HEK293 (cell line): Measurements from ENCODE around the gene GLRX.

Source experiments
- CTCF ChIA-PET: fragments of 350-600 bp; formaldehyde crosslinking; extraction: SDS; loops from one replicate; lab custom pipeline; 2021; ENCODE audit warnings: antibody characterized with exemption; lab: Yijun Ruan, JAX
- POLR2A ChIA-PET: fragments of 300-600 bp; formaldehyde crosslinking; extraction: SDS; loops from one replicate; lab custom pipeline; 2020; ENCODE audit warnings: antibody characterized with exemption, inconsistent platforms; lab: Yijun Ruan, JAX
- H3K27ac ChIP-seq: fragments of 200-500 bp; sonication (Bioruptor generic); 2 replicates; pipeline ENCODE4 v1.5.1; 2014; ENCODE audit warnings: low read depth, low read length, control low read depth, inconsistent platforms; ENCODE audit errors: extremely low read depth
- H3K36me3 ChIP-seq, 2 experiments: fragments of 200-500 bp in 1 of 2; sonication (Bioruptor generic) in 1 of 2; 1 replicate in 1 of 2; 2 replicates in 1 of 2; pipeline ENCODE4 v1.5.1; 2014 to 2017; ENCODE audit warnings: inconsistent platforms in 2 of 2, low read length in 2 of 2; ENCODE audit not compliant: control insufficient read depth in 2 of 2, insufficient read depth in 1 of 2
- H3K4me1 ChIP-seq: fragments of 200-500 bp; sonication (Bioruptor generic); 2 replicates; pipeline ENCODE4 v1.5.1; 2014; ENCODE audit warnings: mild to moderate bottlenecking, low read length, inconsistent platforms; ENCODE audit not compliant: control insufficient read depth, insufficient read depth
- H3K4me3 ChIP-seq: 2 replicates; pipeline ENCODE4 v1.5.1; 2011; ENCODE audit warnings: low read depth, mild to moderate bottlenecking, control low read depth, low read length, moderate library complexity
- H3K9me3 ChIP-seq: fragments of 200-500 bp; sonication (Bioruptor generic); 2 replicates; pipeline ENCODE4 v1.5.1; 2014; ENCODE audit warnings: low read depth, low read length, inconsistent platforms; ENCODE audit not compliant: control insufficient read depth, insufficient read depth
- ATF2 ChIP-seq: fragments of 450-650 bp; formaldehyde crosslinking; IDR thresholded peaks from 2 replicates; pipeline ENCODE4 v1.5.1; 2016; ENCODE audit warnings: missing biosample characterization, missing genetic modification characterization, low read depth
- MEIS1 ChIP-seq: sonication (generic); formaldehyde crosslinking; IDR thresholded peaks from 2 replicates; pipeline ENCODE4 v1.8.1; 2022; ENCODE audit warnings: missing genetic modification reagents, mild to moderate bottlenecking, borderline replicate concordance
- OSR2 ChIP-seq: fragments of 450-650 bp; formaldehyde crosslinking; IDR thresholded peaks from 2 replicates; pipeline ENCODE4 v1.5.1; 2016; ENCODE audit warnings: missing biosample characterization, missing genetic modification characterization
- SCRT2 ChIP-seq: fragments of 450-650 bp; formaldehyde crosslinking; IDR thresholded peaks from 2 replicates; pipeline ENCODE4 v1.5.1; 2016; ENCODE audit warnings: missing biosample characterization, missing genetic modification characterization
- ZBTB17 ChIP-seq: fragments of 450-650 bp; formaldehyde crosslinking; IDR thresholded peaks from 2 replicates; pipeline ENCODE4 v1.5.1; 2016; ENCODE audit warnings: missing biosample characterization, missing genetic modification characterization
- ZBTB20 ChIP-seq: fragments of 450-650 bp; formaldehyde crosslinking; IDR thresholded peaks from 2 replicates; pipeline ENCODE4 v1.5.1; 2016; ENCODE audit warnings: missing biosample characterization, missing genetic modification characterization
- ZBTB48 ChIP-seq: fragments of 450-650 bp; formaldehyde crosslinking; IDR thresholded peaks from 2 replicates; pipeline ENCODE4 v1.5.1; 2016; ENCODE audit warnings: missing biosample characterization, missing genetic modification characterization
- ZNF175 ChIP-seq: fragments of 450-650 bp; formaldehyde crosslinking; IDR thresholded peaks from 2 replicates; pipeline ENCODE4 v1.5.1; 2016; ENCODE audit warnings: missing biosample characterization, missing genetic modification characterization
- ZNF23 ChIP-seq: fragments of 450-650 bp; formaldehyde crosslinking; IDR thresholded peaks from 2 replicates; pipeline ENCODE4 v1.5.1; 2016; ENCODE audit warnings: missing biosample characterization, missing genetic modification characterization, borderline replicate concordance
- ZNF311 ChIP-seq: fragments of 450-650 bp; formaldehyde crosslinking; IDR thresholded peaks from 2 replicates; pipeline ENCODE4 v1.5.1; 2017; ENCODE audit warnings: missing biosample characterization, missing genetic modification characterization, borderline replicate concordance
- ZNF335 ChIP-seq: fragments of 450-650 bp; formaldehyde crosslinking; conservative IDR thresholded peaks from 2 replicates; pipeline ENCODE4 v1.5.1; 2016; ENCODE audit warnings: missing biosample characterization, missing genetic modification characterization
- ZNF366 ChIP-seq: fragments of 450-650 bp; formaldehyde crosslinking; conservative IDR thresholded peaks from 2 replicates; pipeline ENCODE4 v1.5.1; 2016; ENCODE audit warnings: missing biosample characterization, missing genetic modification characterization
- ZNF426 ChIP-seq: fragments of 450-650 bp; formaldehyde crosslinking; IDR thresholded peaks from 2 replicates; pipeline ENCODE4 v1.5.1; 2017; ENCODE audit warnings: missing biosample characterization, missing genetic modification characterization, mild to moderate bottlenecking, inconsistent platforms, moderate library complexity
- ZNF433 ChIP-seq: fragments of 450-650 bp; formaldehyde crosslinking; IDR thresholded peaks from 2 replicates; pipeline ENCODE4 v1.5.1; 2016; ENCODE audit warnings: missing biosample characterization, missing genetic modification characterization, low read depth
- ZNF514 ChIP-seq: fragments of 450-650 bp; formaldehyde crosslinking; IDR thresholded peaks from 2 replicates; pipeline ENCODE4 v1.5.1; 2016; ENCODE audit warnings: missing biosample characterization, missing genetic modification characterization
- ZNF623 ChIP-seq: fragments of 450-650 bp; formaldehyde crosslinking; IDR thresholded peaks from 2 replicates; pipeline ENCODE4 v1.5.1; 2016; ENCODE audit warnings: missing biosample characterization, missing genetic modification characterization
- ZNF639 ChIP-seq: fragments of 450-650 bp; formaldehyde crosslinking; IDR thresholded peaks from 2 replicates; pipeline ENCODE4 v1.5.1; 2016; ENCODE audit warnings: missing biosample characterization, missing genetic modification characterization
- ZNF768 ChIP-seq: fragments of 450-650 bp; formaldehyde crosslinking; IDR thresholded peaks from 2 replicates; pipeline ENCODE4 v1.5.1; 2018; ENCODE audit warnings: missing biosample characterization, mild to moderate bottlenecking, missing genetic modification characterization

The GLRX gene

GRCh38 chr5:95821110-95822021, 1.2 kb downstream of the GLRX start:
- no peak overlapping the region for H3K27ac ChIP-seq
- H3K9me3 ChIP-seq = no peaks in the 10 kb centered on the region
- no peak for TF ChIP-seq ZBTB20
- TF ChIP-seq ZNF23 (tag by site-specific recombination) = no peak
- peak; percentile 84 for TF ChIP-seq ZBTB17 (tag by site-specific recombination)
- TF ChIP-seq ZBTB48 = peak; percentile 57; the same call in 1 of the 2 replicates
- peaks cover 0 to 11% of the 10 kb centered on the region in 2 experiments; a peak in 1 of 3 replicates for H3K36me3 ChIP-seq
- peaks cover 17% of the 10 kb centered on the region for H3K4me1 ChIP-seq
- POLR2A ChIA-PET = interaction anchor here (1.7 to 3.7 kb wide), 3 partner anchors 11 to 40 kb away, joined by 7 to 31 read pairs (median 8); no protein-coding TSS in a partner anchor
- CTCF ChIA-PET = interaction anchor here (0.9 to 1.8 kb wide), 4 partner anchors 10 to 177 kb away, joined by 3 to 5 read pairs (median 4); partner anchors contain the start of gene RHOBTB3
- peak overlapping the region; percentile 74 for H3K4me3 ChIP-seq

- Histone ChIP-seq H3K27ac (no peak overlapping the region), H3K4me1 (peaks cover 10% of the 10 kb centered on the region), H3K9me3 (no peaks in the 10 kb centered on the region), H3K36me3 (peaks cover 0 to 32% of the 10 kb centered on the region in 2 experiments; a peak in 1 of 3 replicates), H3K4me3 (no peak overlapping the region)
- CTCF ChIA-PET = interaction anchor here (1.7 kb wide), 1 partner anchor 37 kb away, joined by 4 read pairs; no protein-coding TSS in a partner anchor
- TF ChIP-seq ZNF335 (tag by site-specific recombination) (no peak), ZNF768 (tag by site-specific recombination) (no peak), ZNF623 (tag by site-specific recombination) (peak; percentile 94)
- TF ChIP-seq, all 188 proteins: peak for 1
- POLR2A ChIA-PET = interaction anchor here (2.9 kb wide), 1 partner anchor 172 kb away, joined by 6 read pairs; the partner anchor contains the start of gene RFESD
Observed at GRCh38 chr5:95818181-95819147, 4.1 kb downstream of the GLRX start.

GRCh38 chr5:95817430-95817829, 5.1 kb downstream of the GLRX start:
- ChIA-PET POLR2A (interaction anchor here (2.9 kb wide), 1 partner anchor 171 kb away, joined by 6 read pairs; the partner anchor contains the start of gene RFESD), CTCF (interaction anchor here (1.1 kb wide), 1 partner anchor 36 kb away, joined by 5 read pairs; no protein-coding TSS in a partner anchor)
- H3K36me3 ChIP-seq = peaks cover 0 to 32% of the 10 kb centered on the region in 2 experiments; a peak in 1 of 3 replicates
- 0 out of 2 replicates have a peak, but pooled peaks have one; percentile 13 for TF ChIP-seq SCRT2 (tag by site-specific recombination)
- no peak for TF ChIP-seq ZNF175 (tag by site-specific recombination)
- no peak for TF ChIP-seq ZNF514 (tag by site-specific recombination)
- no peaks in the 10 kb centered on the region for H3K9me3 ChIP-seq
- no peak overlapping the region for H3K4me3 ChIP-seq
- no peak overlapping the region for H3K27ac ChIP-seq
- peaks cover 3% of the 10 kb centered on the region for H3K4me1 ChIP-seq

DNA sequence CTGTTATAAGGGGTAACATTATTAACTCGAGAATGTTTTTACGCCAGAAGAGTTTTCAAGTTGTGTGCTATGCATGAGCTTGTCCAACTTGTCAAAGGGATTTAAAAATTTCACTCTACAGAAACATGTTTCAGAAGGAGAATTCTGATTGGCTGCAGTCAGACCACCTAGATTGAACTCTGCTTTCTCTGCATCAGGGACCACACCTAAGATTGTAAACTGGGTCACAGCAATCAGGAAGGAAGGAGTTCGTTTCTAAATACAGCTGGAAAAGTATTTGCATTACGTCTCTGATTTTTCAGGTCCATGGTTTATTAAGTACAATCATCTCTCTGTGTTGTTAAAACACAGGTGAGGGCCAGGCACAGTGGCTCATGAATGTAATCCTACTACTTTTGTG, 5.8 kb downstream of the GLRX start:
- Histone ChIP-seq H3K9me3 (no peaks in the 10 kb centered on the region), H3K27ac (no peak overlapping the region), H3K36me3 (peaks cover 0 to 32% of the 10 kb centered on the region in 2 experiments; a peak in 1 of 3 replicates), H3K4me3 (no peak overlapping the region), H3K4me1 (peaks cover 3% of the 10 kb centered on the region)
- POLR2A ChIA-PET = interaction anchor here (2.9 kb wide), 1 partner anchor 170 kb away, joined by 6 read pairs; the partner anchor contains the start of gene RFESD
- CTCF ChIA-PET = interaction anchor here (0.5 to 1.1 kb wide), 2 partner anchors 36 to 830 kb away, joined by 3 to 5 read pairs; no protein-coding TSS in a partner anchor
- TF ChIP-seq ZNF639 (tag by site-specific recombination) = no peak
- no peak for TF ChIP-seq ZNF433 (tag by site-specific recombination)
- TF ChIP-seq OSR2 (tag by site-specific recombination) = no peak
- TF ChIP-seq MEIS1 (CRISPR knock-in tag) = no peak
- TF ChIP-seq ZNF366 (tag by site-specific recombination) = no peak
- no peak for TF ChIP-seq ATF2 (tag by site-specific recombination)
- TF ChIP-seq ZNF426 = no peak
- TF ChIP-seq ZNF311 (tag by site-specific recombination) = no peak
